Measurements from ENCODE around the gene ZNF526.

ZNF526 gene

GRCh38 chr19:42199440-42200115, 20.5 kb upstream of the ZNF526 start:
- TF ChIP-seq EZH2phosphoT487 (conservative IDR thresholded peaks at IDR 0.05; ENCODE audit: low read length) (no peak), CTCF (IDR thresholded peaks at IDR 0.05; ENCODE audit: insufficient read depth, low read length, poor library complexity, severe bottlenecking) (peak; percentile 28)
- Histone ChIP-seq H3K36me3 (ENCODE audit: low read length) (no peaks in the 10 kb centered on the region), H3K4me2 (ENCODE audit: low read depth, low read length, poor library complexity, severe bottlenecking) (peak overlapping the region; percentile 53), H3K9me3 (ENCODE audit: insufficient read depth, low read length) (no peaks in the 10 kb centered on the region), H3K4me3 (ENCODE audit: insufficient read depth, low read length, poor library complexity, severe bottlenecking) (no peak overlapping the region), H3K27me3 (ENCODE audit: low read length) (no peaks in the 10 kb centered on the region), H2AFZ (ENCODE audit: low read depth, low read length, severe bottlenecking) (no peak overlapping the region), H3F3A (ENCODE audit: insufficient read depth) (0 out of 2 replicates have a peak, but pooled peaks cover 4% of the 10 kb centered on the region), H3K9ac (ENCODE audit: low read length) (peak overlapping the region; percentile 50), H3K27ac (ENCODE audit: low read depth, low read length) (peak overlapping the region; percentile 87), H3K79me2 (ENCODE audit: insufficient read depth, low read length) (no peaks in the 10 kb centered on the region), H3K9me2 (replicated peaks; ENCODE audit: insufficient read depth, low read length) (no peaks in the 10 kb centered on the region), H4K20me1 (ENCODE audit: low read depth, low read length) (no peaks in the 10 kb centered on the region)

- no peak for TF ChIP-seq CTCF (IDR thresholded peaks at IDR 0.05; ENCODE audit: insufficient read depth, low read length, poor library complexity, severe bottlenecking)
- TF ChIP-seq EZH2phosphoT487 (conservative IDR thresholded peaks at IDR 0.05; ENCODE audit: low read length) = no peak
- H3K4me3 ChIP-seq (ENCODE audit: insufficient read depth, low read length, poor library complexity, severe bottlenecking) = no peak overlapping the region
- peak overlapping the region; percentile 87 for H3K27ac ChIP-seq (ENCODE audit: low read depth, low read length)
- no peak overlapping the region for H2AFZ ChIP-seq (ENCODE audit: low read depth, low read length, severe bottlenecking)
- H3K79me2 ChIP-seq (ENCODE audit: insufficient read depth, low read length) = no peaks in the 10 kb centered on the region
- H4K20me1 ChIP-seq (ENCODE audit: low read depth, low read length) = no peaks in the 10 kb centered on the region
- peak overlapping the region; percentile 53 for H3K4me2 ChIP-seq (ENCODE audit: low read depth, low read length, poor library complexity, severe bottlenecking)
- H3K9me3 ChIP-seq (ENCODE audit: insufficient read depth, low read length) = no peaks in the 10 kb centered on the region
- no peaks in the 10 kb centered on the region; the same call in 1 of the 2 replicates for H3K36me3 ChIP-seq (ENCODE audit: low read length)
- peak overlapping the region; percentile 50 for H3K9ac ChIP-seq (ENCODE audit: low read length)
- H3F3A ChIP-seq (ENCODE audit: insufficient read depth) = 0 out of 2 replicates have a peak, but pooled peaks cover 4% of the 10 kb centered on the region
- H3K27me3 ChIP-seq (ENCODE audit: low read length) = no peaks in the 10 kb centered on the region
- H3K9me2 ChIP-seq (replicated peaks; ENCODE audit: insufficient read depth, low read length) = no peaks in the 10 kb centered on the region
Observed at GRCh38 chr19:42200116-42200715, 19.9 kb upstream of the ZNF526 start.

GRCh38 chr19:42201489-42202289, 18.4 kb upstream of the ZNF526 start:
- H3K36me3 ChIP-seq (ENCODE audit: low read length) = no peaks in the 10 kb centered on the region; the same call in 1 of the 2 replicates
- H3K27ac ChIP-seq (ENCODE audit: low read depth, low read length) = peak overlapping the region; percentile 87
- H4K20me1 ChIP-seq (ENCODE audit: low read depth, low read length) = no peaks in the 10 kb centered on the region
- no peaks in the 10 kb centered on the region for H3K9me3 ChIP-seq (ENCODE audit: insufficient read depth, low read length)
- no peaks in the 10 kb centered on the region for H3K9me2 ChIP-seq (replicated peaks; ENCODE audit: insufficient read depth, low read length)
- H3K27me3 ChIP-seq (ENCODE audit: low read length) = no peaks in the 10 kb centered on the region
- H2AFZ ChIP-seq (ENCODE audit: low read depth, low read length, severe bottlenecking) = no peak overlapping the region
- peak overlapping the region; percentile 19 for H3K4me2 ChIP-seq (ENCODE audit: low read depth, low read length, poor library complexity, severe bottlenecking)
- 0 out of 2 replicates have a peak, but pooled peaks cover 4% of the 10 kb centered on the region for H3F3A ChIP-seq (ENCODE audit: insufficient read depth)
- H3K9ac ChIP-seq (ENCODE audit: low read length) = peak overlapping the region; percentile 34; the same call in 1 of the 2 replicates
- TF ChIP-seq CTCF (IDR thresholded peaks at IDR 0.05; ENCODE audit: insufficient read depth, low read length, poor library complexity, severe bottlenecking) (no peak), EZH2phosphoT487 (conservative IDR thresholded peaks at IDR 0.05; ENCODE audit: low read length) (no peak)
- no peak overlapping the region for H3K4me3 ChIP-seq (ENCODE audit: insufficient read depth, low read length, poor library complexity, severe bottlenecking)
- no peaks in the 10 kb centered on the region for H3K79me2 ChIP-seq (ENCODE audit: insufficient read depth, low read length)

All from SU-DHL-6 (cell line).